ENCODE measurements around the gene ZFAND3. TPM values are rescaled to one million over a fixed set of nuclear protein-coding genes. Genes with fewer than 3 reads are reported as not detected.

ZFAND3 gene, protein sequence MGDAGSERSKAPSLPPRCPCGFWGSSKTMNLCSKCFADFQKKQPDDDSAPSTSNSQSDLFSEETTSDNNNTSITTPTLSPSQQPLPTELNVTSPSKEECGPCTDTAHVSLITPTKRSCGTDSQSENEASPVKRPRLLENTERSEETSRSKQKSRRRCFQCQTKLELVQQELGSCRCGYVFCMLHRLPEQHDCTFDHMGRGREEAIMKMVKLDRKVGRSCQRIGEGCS
- 14.4 and 16.5 TPM in 2 replicates for total RNA-seq

DNA sequence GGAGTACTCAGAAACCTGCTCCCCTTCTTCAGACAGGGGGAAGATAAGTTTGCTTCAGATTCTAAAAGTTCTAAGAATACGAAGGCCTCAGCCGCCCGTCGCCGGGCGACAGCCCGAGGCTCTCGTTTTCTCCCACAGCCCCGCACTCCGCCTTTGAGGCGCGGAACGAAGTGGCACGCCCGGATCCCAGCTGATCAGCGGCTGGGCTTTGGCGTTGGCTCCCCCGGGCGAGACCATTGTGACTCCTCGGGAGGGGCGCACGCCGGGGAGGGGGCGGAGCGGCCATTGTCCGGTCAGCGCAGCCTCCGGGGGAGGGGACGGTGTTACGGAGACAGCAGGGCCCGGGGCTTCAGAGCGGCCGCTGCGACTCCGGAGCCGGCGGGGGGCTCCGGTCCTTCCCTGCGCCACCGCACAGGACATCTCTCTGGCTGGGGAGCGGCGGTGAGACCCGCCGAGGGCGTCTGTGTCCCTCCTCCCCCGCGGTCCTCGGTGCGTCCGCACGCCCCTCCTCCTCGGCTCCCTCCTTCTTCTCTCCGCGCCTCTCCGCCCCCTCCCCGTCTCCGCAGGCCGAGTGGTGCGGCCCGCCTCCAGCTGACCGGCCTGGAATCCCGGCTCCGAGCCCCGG, at the start of gene ZFAND3:
Gene ZFAND3 (plus strand): TSS at position 551 of the 625 bp plus-strand sequence. CDS start 219 bp downstream, outside the sequence.
- DNase-seq (ENCODE audit: low read depth in 2 of 2): peak; percentile 98 to 99

DNA sequence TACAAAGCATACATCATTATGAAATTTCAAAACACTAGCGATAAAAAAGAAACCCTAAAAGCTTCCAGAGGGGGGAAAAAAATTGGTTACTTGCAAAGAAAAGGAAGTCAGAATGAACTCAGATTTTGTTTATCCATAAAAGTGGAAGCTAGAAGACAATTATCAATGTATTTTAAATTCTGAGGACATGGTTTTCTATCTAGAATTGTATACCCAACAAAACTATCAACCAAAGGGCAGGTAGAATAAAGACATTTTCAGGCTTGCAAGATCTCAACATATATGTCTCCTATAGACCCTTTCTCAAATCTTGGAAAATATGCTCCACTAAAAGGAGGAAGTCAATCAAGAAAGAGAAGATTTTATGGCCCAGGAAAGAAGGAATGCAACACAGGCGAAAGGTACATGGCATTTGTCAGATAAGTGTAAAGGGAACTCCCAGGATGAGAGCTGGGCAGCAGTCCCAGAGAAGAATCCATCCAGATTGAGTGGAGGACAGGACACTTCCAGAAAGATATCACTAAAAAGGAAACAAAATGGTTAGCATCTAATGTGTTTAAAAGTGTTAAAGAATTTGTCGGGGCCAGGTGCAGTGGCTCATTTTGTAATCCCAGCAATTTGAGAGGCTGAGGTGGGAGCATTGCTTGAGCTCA, 45.4 kb upstream of the ZFAND3 start:
- no peak for DNase-seq (ENCODE audit: low read depth in 2 of 2)

- no peak for DNase-seq (ENCODE audit: low read depth in 2 of 2)
Observed at GRCh38 chr6:37776566-37776965, 43.0 kb upstream of the ZFAND3 start.

DNA sequence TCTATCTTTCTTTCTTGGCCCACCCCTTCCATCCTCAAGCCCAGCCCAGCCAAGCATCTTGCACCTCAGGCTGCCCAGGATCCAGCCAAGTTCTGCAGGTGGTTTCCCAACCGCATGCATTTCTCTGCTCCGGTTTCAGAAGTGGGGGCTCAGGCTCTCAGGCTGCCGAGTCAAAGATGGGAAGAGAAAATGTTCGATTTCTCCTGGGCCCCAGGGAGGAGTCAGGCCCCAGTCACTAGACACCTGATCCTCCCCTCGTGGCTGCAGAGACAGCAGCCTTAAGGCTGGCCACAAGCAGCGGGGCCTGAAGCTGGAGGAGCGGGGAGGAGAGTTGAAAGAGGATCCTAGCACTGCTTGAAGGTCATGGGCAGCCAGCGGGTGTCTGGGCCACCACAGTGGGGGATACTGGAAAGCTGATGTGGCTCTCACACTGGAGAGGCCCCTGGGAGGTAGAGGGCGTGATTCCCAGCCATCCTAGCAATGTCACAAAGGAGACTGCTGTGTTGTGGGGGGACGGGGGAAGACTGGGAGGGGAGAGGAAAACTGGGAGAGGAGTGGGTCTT, 42.2 kb upstream of the ZFAND3 start:
- DNase-seq (ENCODE audit: low read depth in 2 of 2): no peak

- DNase-seq (ENCODE audit: low read depth in 2 of 2): no peak
Observed at GRCh38 chr6:37779111-37779800, 40.3 kb upstream of the ZFAND3 start.

- DNase-seq (ENCODE audit: low read depth in 2 of 2): no peak
Observed at GRCh38 chr6:37779902-37780628, 39.5 kb upstream of the ZFAND3 start.

DNA sequence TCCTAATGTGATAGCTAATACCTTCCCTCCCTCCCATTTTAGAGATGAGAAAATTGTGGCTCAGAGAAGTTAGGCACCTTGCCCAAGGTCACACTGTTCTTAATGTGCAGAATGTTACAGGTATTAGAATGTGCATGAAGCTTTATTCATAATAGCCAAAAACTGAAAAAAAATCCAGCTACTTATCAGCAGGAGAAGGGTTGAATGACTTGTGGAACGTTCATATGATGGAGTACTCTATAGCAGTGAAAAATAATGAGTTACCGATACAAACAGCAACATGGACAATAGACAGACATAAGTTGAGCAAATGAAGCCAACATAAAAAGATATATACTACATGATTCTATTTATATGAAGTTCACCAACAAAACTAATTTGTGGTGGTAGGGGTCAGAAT, 37.7 kb upstream of the ZFAND3 start:
- no peak for DNase-seq (ENCODE audit: low read depth in 2 of 2)

DNA sequence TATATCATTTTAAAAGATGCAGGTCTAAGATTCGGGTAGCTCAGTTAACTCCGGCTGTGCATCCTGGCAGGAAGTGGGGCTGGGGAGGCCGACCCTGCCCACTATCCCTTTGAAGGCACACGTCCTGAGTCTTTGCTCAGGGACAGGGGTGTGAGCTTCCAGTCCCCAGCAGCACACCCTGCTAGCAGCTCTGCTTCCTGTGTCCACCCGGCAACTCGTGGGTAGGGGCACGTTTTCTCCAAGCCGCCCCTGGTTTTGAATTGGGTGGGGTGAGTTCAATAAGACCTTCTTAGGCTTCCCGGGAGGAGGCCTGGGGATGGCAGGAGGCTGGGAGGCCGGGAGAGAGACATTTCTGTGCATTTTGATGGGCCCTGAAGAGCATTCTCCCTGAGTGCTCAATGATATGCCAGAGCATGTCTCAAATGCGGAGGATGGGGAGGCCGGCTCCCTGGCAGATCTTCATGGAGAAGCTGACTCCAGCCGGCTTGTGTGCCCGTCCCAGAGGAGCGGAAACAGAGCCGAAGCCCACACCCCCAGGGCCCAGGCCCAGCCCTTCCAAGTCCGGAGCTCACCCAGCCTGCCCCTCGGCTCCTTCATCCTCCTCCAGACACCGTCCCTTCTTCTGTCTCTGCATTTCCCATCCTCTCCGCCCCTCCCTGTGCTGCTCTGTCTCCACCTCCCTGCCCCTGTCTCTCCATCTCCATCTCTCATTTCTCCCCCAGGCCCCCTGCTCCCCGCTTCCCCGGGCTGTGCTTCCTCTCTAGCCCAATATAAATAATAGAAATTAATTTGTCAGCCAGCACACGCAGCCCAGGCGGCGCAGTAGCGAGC, 36.3 kb upstream of the ZFAND3 start:
- DNase-seq (ENCODE audit: low read depth in 2 of 2): peak in 1 of 2 donors; percentile 8

GRCh38 chr6:37783856-37784584, 35.5 kb upstream of the ZFAND3 start:
- peak; percentile 19 to 44 for DNase-seq (ENCODE audit: low read depth in 2 of 2)

GRCh38 chr6:37784585-37784967, 35.0 kb upstream of the ZFAND3 start:
- no peak for DNase-seq (ENCODE audit: low read depth in 2 of 2)

DNA sequence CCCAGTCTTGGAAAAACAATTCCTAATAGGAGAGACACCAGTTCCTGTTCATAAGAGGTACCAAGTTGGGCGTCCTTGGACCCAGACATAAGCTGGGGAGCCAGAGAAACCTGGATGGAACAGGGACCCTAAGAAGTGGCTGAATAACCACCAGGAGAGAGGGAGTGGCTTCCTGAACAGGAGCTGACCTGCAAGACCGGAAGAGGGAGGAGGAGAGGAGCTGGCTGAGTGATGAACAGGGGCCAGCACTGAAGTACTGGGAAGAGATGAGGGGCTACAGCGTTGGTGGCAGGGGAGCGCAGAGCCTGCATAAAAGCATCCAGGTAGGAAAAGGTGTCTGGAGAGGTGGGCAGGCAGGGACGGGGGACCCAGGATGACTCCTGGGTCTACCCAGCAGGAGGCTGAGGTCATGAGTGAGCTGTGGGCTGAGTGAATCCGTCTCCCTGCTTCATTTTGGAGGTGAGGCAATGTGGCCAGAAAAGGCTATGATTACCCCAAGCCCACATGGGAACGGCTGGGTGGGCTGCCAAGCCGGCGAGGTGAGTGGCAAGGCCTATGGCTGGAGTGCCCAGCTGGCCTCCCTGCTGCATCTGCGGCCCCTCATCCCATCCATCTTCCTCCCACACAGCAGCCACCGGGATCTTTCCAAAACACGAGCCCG, 34.4 kb upstream of the ZFAND3 start:
- DNase-seq (ENCODE audit: low read depth in 2 of 2): no peak

DNA sequence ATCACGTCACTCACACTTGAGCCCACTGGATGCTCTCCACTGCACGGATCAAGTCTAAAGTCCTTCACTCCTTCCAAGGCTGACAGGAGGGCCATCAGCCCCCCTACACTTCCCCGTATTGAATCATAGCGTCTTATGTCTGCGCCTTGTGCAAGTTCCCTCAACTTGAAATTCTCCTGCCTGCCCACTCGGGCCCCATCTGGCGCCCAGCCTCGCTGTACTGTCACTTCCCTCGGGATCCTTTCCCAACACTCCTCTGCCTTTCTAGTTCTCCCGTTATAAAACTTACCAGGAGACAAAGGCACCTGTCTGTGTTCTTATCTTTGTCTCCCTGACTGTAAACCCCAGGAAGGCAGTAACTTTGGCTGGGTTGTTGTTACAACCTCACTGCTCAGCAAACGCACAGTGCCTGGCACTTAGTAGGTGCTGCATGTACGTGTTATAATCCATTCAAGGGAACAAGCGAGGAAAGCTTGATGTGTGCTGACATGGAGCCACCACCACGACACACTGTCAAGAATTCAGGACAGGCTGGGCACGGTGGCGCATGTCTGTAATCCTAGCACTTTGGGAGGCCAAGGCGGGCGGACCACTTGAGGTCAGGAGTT, 33.8 kb upstream of the ZFAND3 start:
- DNase-seq (ENCODE audit: low read depth in 2 of 2): no peak

GRCh38 chr6:37787216-37787615, 32.3 kb upstream of the ZFAND3 start:
- DNase-seq (ENCODE audit: low read depth in 2 of 2): no peak

- DNase-seq (ENCODE audit: low read depth in 2 of 2): no peak
Observed at GRCh38 chr6:37788259-37788658, 31.3 kb upstream of the ZFAND3 start.

- peak; percentile 96 for DNase-seq (ENCODE audit: low read depth in 2 of 2)
Observed at GRCh38 chr6:37791156-37791919, 28.2 kb upstream of the ZFAND3 start.

DNA sequence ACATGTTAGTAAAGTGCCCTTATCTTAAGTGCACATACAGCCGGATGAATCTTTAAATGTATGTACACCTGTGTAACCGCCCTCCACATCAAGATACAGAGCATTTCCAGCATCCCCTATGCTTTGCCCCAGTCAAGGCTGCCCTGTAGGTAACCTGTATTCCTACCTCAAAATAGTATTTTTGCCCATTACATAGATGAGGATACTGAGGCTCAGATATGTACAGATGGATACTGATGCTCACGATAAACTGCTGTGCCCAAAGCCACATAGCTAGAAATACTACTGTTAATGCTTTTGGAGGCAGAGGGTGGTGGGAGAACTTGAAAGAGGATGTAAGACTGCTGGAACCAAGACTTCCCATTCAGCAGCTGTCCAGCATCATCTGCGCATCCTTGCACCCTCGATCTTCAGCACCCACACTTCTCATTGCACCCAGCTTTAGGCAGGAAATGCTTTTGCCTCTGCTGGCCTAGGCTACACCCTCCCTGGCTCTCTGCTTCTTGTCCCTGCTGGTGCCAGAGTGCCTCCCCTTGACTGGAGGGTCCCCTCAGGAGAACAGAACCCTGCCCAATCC, 27.0 kb upstream of the ZFAND3 start:
- DNase-seq (ENCODE audit: low read depth in 2 of 2): no peak

DNA sequence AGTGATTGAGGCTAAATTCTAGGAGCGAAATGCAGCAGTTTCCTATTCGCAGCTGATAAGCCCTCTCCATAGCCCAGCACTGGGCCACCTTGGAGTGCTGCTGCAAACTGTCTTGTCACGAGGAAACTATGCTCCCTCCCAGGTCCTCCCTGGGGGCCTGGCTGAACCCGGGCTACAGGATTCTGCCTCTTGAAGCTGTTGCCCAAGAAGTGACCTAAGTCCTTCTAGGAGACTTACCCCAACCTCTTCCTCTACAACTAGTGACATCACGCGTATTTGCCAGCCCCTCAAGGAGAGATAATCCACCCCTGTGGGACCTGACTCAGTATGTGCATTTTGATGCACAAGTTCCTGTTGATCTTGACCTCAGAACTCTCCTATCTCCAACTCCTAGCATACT, 26.5 kb upstream of the ZFAND3 start:
- DNase-seq (ENCODE audit: low read depth in 2 of 2): no peak

- DNase-seq (ENCODE audit: low read depth in 2 of 2): no peak
Observed at GRCh38 chr6:37794825-37795224, 24.7 kb upstream of the ZFAND3 start.

Measured in lung microvascular endothelial cell (primary cell).